Measurements from ENCODE around the gene RBM8A. TPM values are rescaled to one million over a fixed set of nuclear protein-coding genes. Genes with fewer than 3 reads are reported as not detected.
A peak's percentile ranks its signal among the peaks of the same experiment; 100 is the strongest.

The RBM8A gene
- polyA plus RNA-seq, 4 donors, result 149 to 227 (median 195) TPM

DNA sequence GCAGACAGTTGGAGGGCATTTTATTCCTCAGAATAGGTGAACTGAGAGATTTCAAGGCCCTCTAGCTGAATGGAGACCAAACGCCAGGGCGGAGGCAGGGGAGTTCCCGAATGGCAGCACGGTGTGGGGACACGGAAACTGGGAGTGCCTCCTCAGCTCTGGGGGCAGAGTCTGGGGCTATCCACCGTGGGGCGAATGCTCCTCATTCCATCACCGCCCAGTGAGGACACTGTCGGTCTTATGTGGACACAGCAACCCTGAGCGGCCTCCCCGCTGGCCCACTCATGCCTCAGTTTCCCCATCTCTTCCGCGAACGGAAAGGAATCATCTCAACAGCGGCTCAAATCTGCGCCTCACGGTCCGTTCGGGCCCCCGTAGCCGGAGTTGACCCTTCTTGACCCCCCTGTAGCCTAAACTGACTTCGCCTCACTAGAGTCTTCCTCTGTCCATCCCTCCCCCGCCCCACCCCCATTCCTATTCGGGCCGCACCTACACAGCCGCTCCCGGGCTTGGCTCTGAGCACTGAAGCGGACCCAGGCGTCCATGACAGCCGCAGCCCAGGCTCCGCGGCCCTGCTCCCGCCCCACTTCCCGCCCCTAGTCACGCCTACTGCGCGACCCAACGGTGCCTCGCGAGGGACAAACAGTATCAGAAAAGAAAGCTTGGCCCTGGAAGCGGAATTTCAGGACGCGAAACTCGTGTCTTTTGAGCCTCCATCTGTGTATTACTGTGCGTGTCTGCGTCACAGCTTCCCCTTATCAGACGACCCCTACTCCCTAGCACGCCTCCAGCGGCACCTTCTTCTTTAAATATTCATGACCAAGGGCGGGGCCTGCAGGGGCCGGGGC, 8.9 kb downstream of the RBM8A start, which contains the start of gene PEX11B:
Gene PEX11B, minus strand, starts transcription at position 574 of the 848 bp plus-strand sequence. Its CDS starts 29 bp downstream, at position 545.
- DNase-seq (ENCODE audit: low read depth in 4 of 4, low spot score in 3 of 4), result peak; percentile 80 to 88 (median 84)

DNA sequence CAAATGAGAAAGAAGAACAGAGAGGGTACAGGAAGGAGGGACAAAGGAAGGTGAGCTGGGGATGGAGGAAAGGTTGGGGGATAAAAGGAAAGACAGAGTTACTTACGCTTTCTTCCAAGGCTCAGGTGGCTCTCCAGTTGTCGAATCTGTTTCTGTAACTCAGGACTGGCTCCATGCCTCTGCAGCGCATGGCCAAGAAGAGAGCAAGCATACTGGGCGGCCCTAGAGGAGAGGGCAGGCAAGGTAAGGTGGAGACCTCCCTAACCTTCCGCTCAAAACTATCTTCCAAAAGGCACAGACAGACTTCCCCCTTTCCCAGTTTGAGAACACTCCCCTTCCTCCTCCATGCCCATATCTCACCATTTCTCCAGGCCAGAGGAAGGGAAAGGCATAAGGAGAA, 9.7 kb downstream of the RBM8A start:
- no peak for DNase-seq (ENCODE audit: low read depth in 4 of 4, low spot score in 3 of 4)

DNA sequence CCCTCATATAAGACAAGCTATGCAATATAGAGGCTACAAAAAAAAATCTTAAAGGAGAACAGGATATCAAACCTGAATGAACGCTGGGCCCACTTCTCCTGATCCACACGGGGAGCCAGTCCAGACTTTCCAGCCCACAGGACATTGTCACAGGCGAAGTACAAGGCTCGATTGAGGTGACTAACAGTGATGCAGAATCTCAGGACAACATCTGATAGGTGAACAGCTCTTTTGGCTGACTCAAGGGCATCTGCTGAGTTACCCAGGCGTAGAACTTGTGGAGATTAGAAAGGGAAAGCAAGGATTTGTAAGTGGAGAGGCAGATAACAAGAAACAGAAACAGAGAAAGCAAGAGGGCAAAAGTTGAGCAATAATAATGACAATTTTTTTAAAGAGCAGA, 10.5 kb downstream of the RBM8A start:
- DNase-seq (ENCODE audit: low read depth in 4 of 4, low spot score in 3 of 4), result no peak

DNA sequence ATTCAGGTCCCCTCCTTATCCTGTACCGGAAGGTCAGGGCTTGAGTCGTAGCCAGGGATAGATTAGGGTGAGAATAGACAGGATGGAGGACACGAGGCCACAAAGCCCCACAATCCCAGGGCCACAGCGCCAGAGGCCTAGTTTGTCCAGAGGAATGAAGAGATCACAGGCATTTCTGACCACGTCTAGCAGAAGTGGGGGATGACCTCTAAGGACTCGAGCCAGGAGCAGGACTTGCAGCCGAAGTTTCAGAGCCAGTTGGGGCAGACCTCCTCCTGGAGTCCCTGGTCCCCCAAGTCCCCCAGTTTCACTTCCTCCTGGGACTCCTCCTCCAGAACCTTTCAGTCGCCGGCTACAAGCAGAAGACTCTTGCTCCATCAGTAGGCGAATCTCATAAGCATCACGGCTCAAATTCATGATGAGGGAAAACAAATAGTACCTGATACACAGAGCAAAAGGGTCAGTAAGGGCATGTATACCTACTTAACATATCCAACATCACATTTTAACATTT, 15.1 kb downstream of the RBM8A start:
- DNase-seq (ENCODE audit: low read depth in 4 of 4, low spot score in 3 of 4), result no peak

DNA sequence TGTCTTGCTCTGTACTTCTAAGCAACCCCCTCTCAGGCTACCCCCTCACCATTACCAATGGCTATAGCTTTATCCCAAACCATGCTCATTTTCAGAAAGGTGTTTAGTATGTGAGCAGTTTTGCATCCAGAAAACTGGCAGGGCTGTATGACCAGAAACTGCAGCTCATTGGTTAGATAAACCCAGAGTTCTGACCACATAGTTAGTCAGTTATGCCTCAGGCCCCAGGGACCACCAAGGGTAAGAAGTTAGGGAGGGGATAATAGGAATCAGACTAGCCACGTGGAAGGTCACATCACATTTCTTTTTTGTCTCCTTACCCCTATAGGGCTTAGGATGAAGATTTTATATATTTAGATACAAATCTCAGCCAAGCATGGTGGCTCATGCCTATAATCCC, 18.6 kb downstream of the RBM8A start:
- no peak for DNase-seq (ENCODE audit: low read depth in 4 of 4, low spot score in 3 of 4)

DNA sequence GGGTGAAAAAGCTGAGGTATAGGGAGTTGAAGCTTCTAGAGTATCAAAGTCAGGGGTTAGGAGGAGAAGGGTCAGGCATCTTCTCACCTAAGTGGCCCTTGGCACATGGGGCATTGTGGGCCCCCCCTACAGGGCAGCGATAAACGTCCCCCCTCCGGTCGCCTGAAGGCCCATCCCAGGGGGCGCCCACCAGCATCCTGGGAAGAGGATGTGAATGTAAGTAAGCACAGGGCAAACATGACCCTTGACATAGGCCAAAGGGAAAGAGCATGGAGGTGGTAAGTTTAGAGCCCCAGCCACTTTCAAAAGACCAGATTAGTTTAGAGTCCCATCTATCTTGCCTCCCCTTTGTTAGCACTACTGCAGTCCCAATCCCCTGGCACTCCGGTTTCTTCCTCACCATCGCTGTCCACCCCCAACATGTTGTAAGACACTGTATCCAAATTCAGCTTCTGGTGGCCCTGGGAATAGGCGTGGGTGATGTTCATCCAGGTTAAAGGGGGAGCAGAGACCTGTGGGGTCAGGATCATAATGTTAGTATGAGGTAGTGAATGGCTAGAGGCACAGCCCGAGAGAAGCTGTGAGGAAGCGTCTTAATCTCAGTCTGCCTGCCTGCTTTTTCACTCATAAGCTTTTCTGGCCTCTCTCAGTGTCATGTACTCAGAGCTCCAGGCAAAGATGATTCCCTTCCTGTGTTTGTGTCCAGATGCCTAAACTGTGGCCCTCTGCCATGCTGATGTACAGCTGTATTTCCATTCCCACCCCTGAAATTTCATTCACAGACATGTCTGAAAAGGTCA, 20.1 kb downstream of the RBM8A start:
- no peak for DNase-seq (ENCODE audit: low read depth in 4 of 4, low spot score in 3 of 4)

DNA sequence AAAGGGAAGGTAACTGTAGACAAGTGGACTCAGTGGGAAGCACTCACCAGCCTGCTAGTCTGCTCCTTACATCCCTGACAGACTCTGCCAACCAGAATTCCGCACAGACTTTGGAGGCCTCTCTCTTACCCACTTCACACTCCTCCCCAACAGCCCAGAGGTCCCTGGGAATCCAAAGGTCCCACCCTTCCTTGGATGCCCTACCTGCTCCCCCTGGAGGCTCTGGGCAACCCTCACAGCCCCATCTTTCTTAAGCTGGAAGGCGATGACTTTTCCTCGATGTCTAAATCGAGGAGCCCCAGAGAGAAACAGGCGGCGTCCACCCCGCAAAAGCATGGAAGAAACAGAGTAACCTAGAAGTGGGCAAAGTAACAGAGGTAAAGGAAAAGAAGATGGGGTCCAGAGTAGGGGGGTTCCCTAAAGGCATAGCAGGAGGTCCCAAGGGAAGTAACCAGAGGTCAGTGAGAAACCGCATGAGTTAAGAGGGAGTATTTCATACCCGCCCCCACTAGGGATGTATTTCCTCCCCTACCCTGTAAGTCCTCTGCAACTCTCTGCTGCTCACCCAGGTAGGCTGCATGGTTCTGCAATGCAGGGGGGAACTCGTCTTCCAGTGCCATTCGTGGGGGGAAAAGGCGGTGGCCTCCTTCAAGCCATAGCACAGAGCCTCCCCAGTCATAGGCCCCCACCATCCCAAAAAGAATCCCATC, 25.8 kb downstream of the RBM8A start:
- DNase-seq (ENCODE audit: low read depth in 4 of 4, low spot score in 3 of 4), result no peak

DNA sequence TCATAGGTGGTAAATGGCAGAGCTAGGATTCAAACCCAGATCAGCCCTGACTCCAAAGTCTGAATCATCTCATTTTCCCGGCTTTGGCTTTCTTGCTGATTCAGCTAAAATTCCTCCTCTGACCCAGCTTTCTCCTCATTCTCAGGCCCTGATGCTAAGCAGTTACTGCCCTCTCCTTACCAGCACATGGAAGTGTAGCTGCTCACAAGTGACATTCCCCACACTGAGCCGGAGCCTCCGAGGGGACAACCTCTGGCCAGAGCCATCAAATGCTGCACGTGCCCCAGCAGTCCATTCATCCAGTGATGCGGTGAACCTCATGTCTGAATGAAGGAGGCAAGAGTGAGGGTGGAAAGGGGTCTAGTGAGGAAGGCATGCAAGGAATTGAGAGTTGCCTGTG, 28.5 kb downstream of the RBM8A start:
- DNase-seq (ENCODE audit: low read depth in 4 of 4, low spot score in 3 of 4), result no peak

DNA sequence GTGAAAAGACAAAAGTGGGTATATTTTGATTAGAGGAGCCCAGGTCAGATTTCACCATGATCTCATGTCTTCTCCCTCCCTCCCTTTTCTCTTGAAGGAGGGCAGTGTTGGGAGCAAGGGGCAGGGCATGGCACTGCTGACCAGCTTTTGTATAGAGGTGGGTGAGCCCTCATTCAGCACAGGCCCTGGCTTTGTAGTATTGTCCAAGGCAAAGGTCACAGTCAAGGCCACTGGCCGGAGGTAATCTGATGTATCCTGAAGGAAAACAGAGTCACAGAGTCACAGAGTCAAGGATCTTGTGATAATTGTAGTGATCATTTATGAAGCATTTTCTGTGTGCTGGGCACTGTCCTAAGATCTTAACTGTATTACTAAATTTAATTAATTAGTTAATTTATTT, 29.3 kb downstream of the RBM8A start:
- DNase-seq (ENCODE audit: low read depth in 4 of 4, low spot score in 3 of 4), result no peak

DNA sequence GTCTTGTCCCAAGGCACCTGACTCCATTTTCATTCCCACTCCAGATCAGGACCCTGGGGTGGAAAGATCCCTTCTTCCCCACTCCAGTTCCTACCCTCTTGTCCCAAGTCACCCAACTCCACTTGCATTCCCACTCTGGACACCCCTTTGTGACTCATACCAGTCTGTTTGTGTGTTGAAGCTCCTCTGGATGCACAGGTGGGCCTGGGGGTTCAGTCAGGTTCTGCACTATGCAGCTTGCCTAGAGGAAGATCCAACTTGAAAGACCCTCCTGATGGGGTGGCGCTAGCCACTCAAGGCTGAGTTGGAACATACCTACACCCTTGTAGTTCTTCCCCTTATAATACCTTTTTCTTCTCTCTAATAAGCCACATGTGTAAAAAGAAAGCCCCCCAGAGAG, 31.8 kb downstream of the RBM8A start:
- no peak for DNase-seq (ENCODE audit: low read depth in 4 of 4, low spot score in 3 of 4)

DNA sequence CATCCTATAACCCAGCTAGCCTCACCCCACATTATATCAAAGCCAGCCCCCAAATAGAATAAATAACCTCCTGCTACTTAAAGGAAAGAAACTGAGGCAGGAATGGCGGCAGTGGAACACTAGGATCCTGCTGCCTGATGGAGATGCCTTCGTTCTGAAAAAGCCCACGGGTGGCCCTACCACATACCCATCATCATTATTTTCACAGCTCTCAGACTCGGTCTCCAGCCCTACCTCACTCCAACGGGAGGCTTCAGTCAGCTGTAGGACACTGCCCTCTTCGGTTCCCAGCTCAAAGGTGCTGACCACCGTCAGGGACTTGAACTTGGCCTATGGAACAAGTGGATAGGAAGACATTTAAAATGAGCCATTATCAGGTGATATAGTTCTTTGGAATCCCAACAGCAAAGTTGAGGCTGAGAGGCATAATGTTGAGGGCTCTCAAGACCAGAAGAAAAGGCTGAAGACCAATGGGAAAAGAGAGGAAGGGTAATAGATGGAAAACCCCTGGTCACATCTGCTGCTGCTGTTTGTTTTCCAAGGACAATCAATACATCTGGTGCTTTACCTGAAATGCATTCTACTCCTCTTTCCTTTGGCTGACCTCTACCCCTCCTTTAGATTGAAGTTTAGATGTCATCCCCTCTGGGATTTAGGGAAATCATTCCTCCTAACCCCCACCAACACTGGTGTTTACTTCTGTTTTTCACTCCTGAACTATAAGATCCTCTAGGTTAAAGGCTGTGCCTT, 33.8 kb downstream of the RBM8A start:
- DNase-seq (ENCODE audit: low read depth in 4 of 4, low spot score in 3 of 4), result no peak

DNA sequence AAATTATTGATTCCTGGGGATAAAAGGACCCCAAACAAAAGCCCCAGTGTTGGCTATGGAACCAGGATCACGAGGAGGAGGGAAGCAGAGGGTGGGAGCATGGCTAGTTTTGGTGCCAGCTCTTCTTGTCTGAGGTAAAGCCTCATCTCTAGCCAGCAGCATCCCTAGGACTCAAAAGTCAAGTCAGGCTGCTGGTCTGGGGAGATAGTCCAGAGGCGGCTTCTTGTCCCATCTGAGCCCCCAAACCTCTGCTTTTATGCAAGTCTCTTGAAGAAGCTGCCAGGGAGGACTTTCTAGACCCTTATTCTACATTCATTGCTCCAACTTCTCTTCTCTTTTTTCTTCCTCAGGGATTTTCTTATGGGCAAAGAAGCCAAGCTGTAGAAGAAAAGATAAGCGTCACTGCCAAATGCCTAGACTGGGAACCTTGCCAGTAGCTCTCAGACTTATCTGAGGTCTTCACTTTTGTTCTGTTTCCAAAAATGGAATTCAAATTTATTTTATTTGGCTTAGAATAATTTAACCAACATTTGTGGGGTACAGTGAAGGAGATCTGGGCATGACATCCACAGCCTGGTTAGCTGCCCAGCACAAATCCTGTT, 34.7 kb downstream of the RBM8A start:
- no peak for DNase-seq (ENCODE audit: low read depth in 4 of 4, low spot score in 3 of 4)

DNA sequence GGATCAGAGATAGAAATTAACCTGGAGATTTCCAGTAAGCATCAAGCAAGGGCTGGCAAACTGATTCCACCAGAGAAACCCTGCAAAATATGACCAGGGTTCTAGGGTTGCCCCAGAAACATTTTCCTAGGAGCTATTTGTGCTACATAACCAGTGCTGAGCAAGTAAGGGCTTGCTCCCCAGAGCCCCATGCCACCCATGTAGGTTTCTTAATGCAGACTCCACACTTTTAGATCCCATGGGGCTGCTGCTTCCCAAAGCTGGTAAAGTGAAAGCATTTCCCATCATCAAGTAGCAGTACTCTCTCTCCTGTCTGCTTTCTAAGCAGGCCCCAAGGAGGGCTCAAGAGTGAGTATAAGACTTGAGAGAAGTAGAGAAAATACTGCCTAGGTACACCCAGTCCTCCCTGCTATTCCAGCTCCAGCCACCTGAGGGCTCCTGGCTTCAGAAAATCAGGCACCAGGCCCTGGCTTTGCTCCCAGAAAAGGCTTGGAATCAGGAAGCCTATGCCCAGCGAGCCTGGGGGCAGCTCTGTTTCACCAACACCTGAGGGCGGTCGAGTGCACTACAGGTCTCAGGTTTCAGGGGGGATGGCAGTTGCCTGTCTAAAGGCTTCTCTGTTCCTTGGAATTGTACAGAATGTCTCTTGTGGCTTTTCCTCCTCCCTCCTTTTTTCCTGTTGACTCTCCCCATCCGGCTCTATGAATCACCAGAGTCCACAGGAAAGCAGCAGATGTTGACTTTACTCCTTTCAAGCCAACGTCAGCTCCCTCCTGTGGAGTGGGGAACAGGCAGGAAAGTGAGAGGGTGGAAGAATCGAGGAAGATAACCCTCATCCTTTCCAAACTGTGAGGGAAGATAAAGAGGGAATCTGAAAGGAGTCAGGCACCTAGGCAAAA, 35.4 kb downstream of the RBM8A start:
- peak; percentile 82 to 92 (median 88) for DNase-seq (ENCODE audit: low read depth in 4 of 4, low spot score in 3 of 4)

DNA sequence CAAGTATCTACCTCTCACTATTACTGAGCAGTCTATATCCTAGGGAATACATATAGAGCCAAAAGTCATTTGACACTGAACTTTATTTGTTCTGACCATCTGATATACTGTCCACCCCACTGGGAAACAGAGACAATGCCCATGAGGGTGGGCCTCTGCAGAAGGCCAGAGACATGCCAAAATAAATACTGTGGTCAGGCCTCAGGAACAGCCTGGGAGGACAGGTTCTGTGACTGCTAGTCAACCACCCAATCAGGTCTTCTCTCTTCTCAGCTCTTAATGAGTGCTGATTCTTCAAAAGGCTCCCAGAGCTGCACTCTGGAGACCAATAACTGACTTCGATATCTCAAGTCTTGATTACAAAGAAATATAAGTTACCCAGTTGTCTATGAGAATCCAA, 36.1 kb downstream of the RBM8A start:
- no peak for DNase-seq (ENCODE audit: low read depth in 4 of 4, low spot score in 3 of 4)

DNA sequence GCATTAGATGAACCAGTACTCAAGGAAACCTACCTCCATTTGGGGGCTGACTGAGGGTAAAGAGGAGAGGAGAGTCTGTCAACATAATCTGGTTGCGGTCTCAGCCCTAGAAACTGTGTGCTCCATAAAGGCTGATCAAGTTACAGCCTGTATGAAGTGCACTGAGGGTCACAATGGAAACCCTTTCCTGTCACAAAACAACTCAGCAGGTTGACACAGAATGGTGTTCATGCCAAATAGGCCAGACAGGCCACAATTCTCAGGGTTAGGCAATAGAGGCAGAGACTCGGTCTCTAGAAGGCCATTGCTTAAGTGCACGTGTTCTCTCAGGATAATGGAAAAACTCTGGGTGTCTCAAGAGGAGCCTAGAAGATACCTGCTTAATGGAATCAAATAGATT, 37.6 kb downstream of the RBM8A start:
- DNase-seq (ENCODE audit: low read depth in 4 of 4, low spot score in 3 of 4), result no peak

DNA sequence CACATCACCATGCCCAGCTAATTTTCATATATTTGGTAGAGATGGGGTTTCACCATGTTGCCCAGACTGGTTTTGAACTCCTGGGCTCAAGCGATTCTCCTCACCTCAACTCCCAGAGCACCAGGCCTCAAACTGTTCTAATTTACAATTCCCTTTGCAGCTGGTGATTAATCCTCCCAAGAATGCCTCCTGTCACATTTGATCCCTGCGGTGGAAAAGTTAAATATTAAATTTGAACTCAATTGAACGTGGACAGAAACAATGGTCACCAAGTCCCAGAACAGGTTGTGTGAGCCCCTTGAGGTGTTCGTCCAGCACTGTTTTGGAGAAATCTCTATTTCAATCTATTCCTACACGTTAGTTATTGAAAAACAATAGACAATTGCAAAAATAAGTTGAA, 39.7 kb downstream of the RBM8A start:
- DNase-seq (ENCODE audit: low read depth in 4 of 4, low spot score in 3 of 4), result no peak

DNA sequence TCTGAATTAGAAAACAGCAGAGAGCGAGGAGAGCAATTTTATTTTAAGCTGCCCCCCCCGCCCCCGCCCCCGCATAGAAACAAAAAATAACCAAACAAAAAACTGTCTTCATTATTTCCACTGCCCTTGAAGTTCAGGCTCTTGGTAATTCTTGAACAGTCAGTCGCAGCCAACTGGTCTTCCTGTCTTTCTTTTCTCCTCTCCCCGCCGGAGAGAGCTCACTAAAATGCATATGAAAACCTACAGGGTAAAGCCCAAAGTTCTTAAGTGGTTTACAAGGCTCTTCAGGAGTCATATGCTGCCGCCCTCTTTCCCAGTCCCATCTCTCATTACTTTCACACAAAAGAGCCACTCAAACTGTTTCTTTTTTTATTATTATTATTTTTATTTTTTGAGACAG, 40.5 kb downstream of the RBM8A start:
- DNase-seq (ENCODE audit: low read depth in 4 of 4, low spot score in 3 of 4), result no peak

DNA sequence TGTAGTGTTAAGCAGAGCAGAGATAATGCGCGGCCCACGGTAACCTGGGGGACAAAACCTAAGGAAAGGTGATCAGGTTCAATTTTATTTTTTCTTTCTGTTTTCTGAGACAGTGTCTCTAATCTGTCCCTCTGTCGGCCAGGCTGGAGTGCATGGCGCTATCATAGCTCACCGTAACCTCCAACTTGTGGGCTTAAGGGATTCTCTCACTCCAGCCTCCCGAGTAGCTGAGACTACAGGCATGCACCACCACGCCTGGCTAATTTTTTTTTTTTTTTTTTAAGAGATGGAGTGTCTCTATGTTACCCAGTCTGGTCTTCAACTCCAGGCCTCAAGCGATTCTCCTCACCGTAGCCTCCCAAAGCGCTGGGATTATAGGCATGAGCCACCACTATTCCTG, 40.9 kb downstream of the RBM8A start:
- DNase-seq (ENCODE audit: low read depth in 4 of 4, low spot score in 3 of 4), result no peak

DNA sequence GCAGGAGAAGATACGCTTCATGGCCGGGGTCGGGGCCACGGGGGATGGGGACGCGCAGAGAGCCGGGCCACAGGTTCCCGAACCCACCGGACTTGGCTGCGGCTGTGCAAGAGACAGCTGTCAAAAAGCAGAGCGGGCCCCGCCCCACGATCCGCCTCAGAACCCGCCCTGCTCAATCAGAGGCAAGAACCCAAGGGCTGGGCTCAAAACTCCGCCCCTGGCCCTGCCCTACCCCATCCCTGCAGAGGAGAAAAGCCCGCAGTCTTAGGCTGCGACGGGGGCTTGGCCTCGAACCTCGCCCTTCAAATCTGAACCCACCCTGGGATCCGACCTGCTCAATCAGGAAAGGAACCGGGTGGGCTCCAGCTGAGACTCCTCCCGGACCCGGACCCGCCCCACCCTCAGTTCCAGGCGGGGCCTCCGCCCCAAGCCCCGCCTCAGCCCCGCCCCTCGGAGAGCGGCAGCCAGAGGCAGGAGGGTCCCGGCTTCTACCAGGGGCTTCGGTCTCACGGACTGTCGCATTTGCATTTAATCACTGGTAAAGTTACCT, 41.5 kb downstream of the RBM8A start, which contains the start of gene ANKRD35:
Gene ANKRD35, minus strand, starts transcription at position 129 of the 550 bp plus-strand sequence. Its CDS starts 108 bp downstream, at position 21.
- peak in 1 of 4 donors; percentile 47 for DNase-seq (ENCODE audit: low read depth in 4 of 4, low spot score in 3 of 4)

Data from left renal pelvis (tissue), 4 donors.